ENCODE results near the gene ARMC3.

Gene ARMC3

DNA sequence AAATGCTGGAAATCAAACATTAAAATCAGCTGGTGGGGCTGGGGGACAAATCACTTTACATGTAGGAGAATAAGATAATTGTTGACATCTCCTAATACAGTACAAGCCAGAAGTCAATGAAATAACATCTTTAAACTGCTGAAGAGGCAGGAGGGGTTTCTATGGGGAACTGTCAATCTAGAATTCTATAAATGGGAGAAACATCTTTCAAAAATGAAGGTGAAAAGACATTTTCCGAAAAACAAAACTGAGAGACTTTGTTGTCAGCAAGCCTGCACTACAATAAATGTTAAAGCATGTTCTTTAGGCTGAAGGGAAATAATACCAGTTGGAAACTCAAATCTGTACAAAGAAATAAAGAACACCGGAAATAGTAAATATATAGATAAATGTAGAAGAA is 150.3 kb downstream of the ARMC3 start:
- no peak for DNase-seq

DNA sequence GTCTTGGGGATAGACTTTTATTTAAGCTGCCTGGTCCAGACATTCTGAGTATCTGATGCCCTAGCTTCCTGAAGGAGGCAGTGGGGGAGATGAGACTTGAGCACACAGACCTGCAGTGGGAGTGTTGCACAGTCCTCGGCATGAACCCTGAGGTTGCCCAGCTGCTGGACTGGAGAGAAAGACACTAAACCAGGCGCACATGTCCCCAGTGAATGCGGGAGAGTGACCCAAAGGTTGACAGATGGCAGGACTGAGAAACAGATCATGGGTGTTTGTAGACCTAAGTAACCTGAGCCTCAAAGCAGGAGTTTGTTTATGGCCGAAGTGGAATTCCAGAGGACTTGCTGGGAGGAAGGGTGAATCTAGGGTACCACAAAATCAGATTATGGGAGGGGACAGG is 151.8 kb downstream of the ARMC3 start:
- no peak for DNase-seq

DNA sequence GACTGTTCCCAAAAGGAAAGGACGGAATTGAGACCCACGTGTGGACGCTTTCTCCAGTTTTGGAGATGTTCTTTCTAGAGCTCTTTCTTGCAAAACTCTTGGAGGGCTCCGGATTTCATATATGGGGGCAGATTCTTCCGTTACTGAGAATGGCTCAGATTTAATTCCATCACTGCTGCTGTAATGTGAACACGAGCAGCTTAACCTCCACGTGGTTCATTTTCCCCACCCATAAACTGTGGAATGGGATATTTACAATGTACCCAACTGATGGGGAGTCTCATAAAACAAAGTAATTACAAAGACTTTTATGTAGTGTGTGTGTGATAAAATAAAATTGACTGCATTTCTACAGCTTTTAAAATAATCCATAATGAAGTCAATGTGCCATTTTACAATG is 152.4 kb downstream of the ARMC3 start:
- no peak for DNase-seq

DNA sequence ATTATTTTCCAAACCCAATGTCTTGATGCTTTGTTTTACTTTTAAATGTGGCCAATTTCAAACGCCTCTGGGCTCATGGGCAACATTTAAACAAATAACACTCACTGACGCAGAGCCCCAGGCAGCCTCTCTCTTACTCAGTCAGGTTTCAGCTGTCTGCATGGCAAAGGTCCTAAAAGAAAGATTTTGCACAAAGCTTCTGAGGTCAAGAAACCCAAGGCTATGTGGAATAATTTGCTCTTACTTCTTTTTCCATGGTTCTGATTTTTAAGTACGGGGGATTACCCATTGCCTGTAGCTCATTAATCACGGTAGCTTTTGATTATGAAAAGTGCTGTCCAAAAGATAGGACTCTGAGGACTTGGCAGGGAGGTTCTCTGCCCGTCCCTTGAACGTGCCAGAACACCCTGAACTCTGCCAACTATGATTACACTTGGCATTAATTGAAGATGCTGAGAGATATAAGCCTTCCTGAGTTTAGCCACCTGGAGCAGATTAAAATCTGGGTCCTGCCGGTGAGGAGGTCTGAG is 153.4 kb downstream of the ARMC3 start:
- no peak for DNase-seq

DNA sequence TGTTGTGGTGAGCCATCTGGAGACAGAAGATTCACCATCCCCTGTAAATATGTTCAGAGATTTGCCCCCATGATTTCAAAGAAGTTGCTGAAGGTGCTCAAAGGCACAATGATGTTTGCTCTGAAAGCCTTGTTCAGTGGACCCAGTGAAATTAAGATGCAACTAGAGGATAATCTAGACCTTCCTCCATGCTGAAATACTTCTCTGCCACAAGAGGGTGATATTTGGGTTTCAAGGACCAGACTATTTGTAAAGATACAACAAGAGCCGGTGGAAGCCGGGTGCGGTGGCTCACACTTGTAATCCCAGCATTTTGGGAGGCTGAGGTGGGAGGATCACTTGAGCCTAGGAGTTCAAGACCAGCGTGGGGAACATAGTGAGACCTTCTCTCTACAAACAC is 154.0 kb downstream of the ARMC3 start:
- no peak for DNase-seq
